HG03457 (cell line): ENCODE measurements around the gene AKAP13.
"Not testable (repeated sequence)": the region's sequence is repeated elsewhere in the genome, so short reads cannot be mapped to it uniquely, and the experiment has no call there.

Experiments
- ATAC-seq: cut with Tn5 transposase; IDR thresholded peaks from one replicate; pipeline ENCODE4 v1.9.1; 2021; ENCODE audit warnings: moderate number of reproducible peaks; ENCODE audit not compliant: unreplicated experiment

The AKAP13 gene

DNA sequence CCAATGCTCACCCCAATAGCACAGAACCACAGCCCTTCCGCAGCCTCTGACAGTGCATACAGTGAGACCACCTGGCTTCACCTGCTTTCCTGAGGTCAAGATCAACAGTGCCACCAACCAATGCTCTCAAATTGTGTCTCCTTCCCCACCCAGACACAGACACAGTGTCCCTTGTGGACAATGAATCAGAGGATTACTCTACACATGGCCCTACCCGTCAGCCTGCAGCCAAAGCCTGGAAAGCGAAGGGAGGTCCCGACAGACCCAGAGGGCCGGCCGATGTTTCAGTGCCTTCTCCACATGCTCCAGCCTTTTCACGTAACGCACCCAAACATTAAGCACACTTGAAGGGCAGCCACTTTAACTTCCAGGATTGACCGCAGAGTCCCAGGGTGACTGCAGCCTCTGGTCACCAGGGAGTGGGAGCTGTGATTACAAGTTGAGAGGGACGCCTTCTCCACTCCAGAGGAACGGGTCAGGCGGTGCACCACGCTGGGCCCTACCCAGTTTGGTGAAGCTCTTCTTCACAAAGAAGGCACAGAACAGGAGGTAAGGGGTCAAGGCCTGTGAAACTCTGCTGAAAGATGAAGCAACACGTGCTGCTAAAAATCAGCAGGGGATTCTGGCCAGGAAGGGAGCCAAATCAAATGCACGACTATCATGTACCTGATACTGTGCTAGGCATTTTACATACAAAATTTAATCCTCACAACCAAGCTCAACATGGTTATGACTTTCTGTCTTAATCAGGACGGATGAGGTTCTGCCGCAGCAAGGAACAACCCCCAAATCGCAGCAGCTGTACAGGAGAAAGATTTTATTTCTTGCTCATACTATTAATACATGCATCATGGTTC, 397.1 kb downstream of the AKAP13 start:
- no peak for ATAC-seq

DNA sequence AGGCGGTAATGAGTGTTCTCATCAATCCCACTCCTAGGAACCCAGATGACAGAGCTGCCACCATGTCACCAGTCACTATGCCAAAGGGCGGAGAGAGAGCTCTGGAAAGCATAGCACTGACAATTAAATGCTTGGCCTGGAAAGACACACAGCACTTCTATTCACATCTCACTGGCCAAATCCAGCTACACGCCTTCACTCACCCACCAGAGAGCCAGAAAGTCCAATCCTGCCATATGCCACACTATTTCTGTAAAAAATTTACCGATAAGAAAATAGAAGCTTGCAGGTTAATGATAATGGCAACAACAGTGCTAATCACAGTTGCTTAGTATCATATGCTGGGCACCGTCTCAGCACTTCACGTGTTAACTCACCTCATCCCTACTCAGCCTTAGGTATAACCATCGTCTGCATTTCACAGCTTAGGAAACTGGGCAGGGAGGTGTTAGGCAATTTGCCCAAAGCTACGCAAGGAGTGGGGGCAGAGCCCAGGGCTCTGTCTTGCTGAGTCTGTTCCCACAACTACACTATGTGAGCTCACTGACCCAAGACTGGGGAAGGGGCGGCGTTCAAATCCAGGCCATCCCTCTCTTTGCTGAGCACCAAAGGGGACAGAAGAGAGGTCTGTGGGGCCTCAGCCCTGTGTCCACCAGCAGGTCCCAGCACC, 397.8 kb downstream of the AKAP13 start:
- no peak for ATAC-seq

DNA sequence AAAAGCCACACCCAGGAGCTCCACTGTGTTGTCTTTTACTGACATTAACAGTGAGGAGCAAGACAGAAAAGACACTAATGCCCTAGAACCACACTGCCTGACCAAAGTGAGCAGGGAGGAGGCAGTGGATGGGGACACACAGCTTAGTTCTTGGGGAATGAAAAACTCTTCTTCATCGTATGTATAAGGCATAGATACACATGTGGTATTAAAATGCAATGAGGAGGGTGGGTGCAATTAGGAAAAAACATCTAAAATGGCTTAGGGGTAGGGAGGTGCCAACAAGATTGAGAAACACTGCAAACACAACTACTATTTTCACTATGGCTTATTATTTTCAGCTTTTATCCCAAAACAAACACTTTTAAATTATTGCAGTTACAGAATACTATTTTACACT, 398.8 kb downstream of the AKAP13 start:
- ATAC-seq: no peak

DNA sequence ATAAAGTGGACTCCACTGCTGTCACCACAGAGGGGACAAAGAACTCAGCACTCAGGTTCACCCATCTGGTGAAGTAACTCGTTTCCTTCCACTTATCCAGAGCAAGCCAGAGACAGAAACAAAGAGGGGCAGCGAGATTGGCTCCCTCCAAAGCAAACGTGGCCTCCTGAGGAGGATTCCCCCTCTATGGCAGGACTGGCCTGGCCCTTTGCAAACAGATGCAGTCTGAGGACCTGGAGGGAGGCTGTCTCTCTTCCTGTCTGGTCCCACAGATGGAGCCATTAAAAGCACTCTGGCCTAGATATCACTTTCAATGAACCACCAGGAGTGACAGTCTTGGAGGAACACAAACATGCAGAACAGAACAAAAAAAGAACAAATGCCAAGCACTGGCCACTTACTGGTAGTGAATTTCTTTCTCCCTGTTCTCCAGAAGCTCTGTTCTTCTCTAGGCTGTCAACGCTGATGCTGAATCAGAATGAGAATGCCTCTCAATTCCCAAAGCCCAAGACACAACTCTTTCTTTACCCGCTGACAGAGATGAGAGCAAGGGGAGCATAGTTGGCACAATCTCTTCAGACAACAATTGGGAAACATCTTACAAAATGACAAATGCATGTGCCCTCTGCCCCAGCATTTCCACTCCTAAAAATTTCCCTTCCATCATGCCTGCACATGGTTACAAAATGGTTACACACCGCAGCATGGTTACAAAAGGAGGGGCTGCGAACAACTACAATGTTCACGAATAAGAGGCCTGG, 400.0 kb downstream of the AKAP13 start:
- no peak for ATAC-seq

DNA sequence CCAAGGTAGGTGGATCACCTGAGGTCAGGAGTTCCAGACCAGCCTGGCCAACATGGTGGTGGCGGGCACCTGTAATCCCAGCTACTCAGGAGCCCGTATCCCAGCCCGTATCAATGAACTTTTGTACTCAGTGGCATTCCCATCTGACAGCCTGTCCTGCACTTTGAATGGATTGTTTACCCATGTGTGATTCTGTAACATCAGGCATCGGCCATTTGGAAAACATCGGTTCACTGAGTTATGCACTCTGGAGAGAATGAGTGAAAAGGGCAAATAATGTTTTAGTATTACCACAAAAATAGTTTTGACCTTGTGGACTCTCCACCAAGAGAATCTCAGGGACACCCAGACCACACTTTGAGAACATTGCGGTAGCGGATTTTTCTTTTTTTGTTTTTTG, 400.7 kb downstream of the AKAP13 start:
- no peak for ATAC-seq

DNA sequence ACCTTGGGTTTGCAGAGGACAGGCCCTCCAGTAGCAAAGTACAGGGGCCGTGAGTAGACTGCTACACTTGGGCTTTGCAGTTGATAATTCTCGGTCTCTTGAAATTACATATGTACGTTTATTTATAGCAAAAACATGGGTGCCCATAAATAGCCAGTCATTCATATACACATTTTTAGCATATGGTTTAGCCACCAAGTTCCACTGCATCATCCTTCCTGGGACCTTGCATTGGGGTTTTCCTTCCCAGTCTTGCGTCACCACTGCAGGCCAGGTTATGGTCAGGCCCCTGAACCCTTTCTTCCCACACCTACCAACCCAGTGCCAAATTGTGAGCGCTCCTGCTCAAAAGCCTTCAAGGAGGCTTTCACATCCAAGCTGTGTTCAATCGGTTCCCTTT, 401.7 kb downstream of the AKAP13 start:
- no peak for ATAC-seq

DNA sequence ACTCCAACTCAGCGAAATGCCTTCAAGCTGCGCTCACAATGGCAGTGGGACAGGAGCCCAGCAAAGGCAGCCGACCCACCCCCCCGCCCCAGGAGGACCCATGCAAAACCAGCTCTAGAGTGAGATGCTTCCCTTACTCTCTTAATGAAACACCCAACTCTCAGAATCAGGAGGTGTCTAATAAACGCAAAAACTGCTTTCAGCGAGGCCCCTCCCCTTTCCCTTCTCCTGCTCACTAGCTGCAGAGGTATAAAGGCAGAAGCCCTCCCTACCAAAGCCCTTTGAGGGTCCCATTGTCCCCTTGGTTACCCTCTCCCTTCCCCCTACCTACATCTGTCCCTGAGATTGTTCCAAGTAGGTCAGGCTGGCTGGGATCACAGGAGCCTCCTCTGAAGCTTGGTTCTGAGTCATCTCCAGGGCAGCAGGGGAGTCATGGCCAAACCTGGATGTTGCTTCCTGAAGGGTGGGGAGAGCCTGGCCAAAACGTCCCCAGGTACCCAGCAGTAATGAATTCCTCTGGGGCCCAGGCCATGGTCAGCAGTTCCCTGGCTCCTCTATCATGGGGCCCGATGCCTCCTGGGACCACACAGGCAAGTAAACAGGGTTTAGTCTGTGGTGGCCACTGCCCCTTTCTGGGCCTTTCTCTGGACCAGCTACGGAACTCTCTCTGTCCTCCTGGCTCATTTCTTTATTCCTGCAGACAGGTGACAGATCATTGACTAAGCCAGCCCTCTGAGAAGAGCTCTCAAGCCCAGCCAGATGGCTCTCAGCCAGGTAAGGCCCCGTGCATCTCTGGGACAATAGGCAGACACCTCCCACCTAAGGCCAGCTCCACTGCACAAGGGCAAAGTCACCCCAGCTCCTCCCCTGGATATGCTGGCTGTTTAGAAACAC, 405.7 kb downstream of the AKAP13 start:
- no peak for ATAC-seq

DNA sequence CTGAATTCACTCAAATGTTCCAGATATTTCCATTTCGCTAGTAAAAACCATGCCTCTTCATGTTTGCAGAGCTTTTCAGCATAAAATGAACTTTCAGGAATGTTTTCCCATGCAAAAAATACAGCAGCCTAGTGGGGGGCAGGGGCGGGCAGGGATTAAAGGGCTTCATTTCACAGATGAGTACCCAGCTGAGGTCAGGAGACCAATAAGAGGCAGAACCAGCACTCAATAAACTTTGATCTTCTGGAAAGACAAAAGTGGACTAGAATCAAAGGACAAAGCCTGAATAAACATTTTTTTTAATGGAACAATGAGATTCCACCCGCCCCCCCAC, 406.3 kb downstream of the AKAP13 start:
- no peak for ATAC-seq

DNA sequence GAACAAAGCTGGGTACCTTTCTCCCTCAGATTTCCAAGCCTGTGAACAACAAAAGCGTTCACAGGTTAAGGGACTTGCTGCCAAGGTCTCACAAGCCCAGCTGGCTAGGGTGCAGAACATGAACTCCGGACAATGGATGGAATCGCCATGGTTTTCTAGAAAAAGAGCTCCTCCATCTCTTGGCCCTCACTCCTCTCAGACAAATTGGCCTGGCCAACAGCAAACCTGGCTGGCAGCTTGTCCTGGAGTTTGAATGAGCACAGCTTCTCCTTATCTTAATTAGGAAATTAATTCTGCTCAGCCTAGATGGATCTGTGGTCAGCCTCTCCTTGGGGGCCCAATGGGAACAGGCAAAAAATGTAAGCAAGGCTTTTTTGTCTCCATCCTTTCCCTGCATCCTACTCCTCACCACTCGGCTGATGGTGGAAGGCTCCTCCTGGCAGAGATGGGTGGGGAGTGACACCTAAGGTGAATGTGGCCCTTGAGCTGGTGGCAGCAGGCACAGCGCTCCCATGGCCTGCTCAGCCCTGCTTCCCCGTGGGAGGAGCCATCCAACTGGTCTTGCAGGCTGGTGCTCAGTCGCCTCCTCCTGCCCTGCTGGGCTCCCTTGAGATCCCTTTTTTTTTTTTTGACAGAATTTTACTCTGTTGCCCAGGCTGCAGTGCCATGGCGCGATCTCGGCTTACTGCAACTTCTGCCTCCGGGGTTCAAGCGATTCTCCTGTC, 408.5 kb downstream of the AKAP13 start:
- ATAC-seq: no peak

DNA sequence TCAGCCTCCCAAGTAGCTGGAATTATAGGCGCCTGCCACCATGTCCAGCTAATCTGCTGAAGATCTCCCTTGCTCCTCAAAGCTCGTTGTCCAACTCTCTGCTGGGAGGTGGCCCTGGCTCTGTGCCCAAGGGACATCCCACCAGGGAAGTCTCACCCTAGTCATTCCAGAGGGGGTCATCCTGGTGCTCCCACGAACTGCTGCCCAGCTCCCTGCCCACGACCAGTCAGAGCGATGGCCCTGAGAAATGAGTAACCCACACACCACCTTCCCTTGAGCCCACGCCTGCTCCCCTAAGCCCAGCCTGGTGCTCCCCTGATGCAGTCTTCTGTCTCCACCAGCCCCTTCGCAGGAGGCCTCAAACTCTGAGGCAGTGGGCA, 409.1 kb downstream of the AKAP13 start:
- no peak for ATAC-seq

DNA sequence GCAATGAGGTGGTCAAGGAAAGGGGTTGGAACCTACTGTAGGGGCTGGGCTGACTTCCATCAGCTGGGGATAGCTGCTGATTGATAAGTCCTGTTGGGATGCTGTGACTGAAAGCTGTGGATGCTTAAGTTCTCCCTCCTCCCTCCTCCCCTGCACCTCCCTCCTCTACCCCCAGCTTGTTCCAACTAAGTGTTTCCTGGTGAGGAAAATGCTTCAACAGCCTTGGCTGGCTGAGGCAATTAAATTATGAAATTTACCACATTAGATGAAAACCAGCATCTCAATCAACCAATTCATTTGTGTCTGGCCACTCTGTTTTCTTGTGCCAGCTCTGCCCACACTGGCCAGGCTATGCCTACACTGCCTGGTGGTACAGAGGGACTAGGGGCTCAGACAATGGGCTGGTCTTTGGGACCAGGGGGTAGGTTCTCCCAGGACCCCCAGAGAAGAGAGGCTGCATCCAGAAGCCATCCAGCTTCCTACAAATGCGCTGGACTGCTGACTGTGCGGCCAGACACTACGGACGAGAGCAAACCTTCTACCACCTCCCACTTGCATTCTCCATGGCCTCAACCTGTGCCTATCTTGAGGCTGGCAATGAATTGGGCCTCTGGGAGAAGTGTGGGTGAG, 411.8 kb downstream of the AKAP13 start:
- no peak for ATAC-seq

DNA sequence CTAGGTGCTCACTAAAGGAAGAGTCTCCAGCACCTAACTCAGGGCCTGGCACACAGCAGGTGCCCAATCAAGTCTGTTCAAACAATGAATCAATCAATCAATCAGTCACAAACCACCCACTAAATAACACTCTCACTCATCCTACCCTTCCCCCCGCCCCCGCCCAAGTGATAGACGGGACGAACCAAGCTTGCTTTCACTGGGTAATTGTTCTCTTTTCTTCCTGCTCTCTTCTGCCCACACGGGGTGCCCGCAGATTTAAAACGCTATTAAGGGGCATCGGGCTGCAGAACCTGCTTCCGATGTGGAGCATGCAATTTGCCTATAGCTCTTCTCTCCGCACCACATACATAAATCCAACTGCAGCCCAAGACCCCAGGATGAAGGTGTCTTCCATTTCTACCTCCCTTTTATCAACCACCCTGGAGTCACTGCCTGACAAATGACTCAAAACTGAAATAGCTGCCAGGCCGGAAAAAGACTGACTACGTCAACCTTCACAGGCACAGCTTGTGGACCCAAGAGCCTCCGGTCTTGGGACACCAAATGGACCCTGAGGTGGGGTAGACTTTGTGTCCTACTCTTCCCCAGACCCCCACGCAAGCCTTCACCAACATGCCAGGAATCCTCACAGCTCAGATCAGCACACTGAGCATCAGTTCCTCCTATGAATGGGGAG, 412.6 kb downstream of the AKAP13 start:
- ATAC-seq: no peak

DNA sequence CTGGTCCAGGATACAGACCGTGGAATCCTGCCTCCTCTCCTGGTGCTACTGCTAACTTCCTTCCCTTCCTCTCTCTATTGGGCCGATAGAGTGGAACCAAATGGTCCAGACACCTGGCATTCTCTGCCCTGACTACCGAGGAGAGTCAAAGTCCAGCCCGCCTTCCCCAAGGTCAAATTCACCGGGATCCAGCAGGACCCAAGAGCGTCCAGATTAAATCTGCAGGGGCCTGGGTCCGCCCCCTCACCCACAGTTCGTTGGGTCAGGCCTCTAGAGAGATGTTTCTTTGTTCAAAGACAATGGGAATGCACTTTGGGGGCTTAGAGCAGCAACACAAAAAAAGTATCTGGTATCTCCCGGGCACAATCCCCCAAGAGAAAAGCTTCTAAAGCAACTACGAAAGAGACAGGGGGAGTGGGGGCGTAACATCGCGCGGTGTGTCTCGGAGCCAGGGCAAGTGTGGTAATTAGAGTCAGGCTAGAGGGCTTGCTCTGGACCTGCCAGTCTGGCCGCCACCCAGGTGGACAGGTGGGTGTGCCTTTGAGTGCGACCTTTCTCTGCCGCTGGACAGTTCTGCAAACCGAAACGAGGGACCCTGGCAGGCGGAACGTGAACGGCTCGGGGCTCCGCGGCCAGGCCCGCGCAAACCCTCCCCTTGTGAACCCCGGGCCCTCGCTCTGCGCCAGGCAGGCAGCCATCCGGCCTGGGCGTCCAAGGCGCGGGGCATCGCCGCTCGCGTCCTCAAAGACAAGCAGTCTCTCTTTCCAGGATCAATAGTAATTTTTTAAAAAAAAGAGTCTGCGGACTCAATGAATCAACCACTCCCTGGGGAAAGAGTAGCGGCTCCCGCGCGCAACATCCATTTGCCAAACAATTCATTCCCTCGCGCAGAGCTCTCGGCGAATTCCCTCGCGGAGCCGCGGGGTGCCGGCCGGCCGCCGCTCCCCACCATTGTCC, 413.5 kb downstream of the AKAP13 start:
- no peak for ATAC-seq

DNA sequence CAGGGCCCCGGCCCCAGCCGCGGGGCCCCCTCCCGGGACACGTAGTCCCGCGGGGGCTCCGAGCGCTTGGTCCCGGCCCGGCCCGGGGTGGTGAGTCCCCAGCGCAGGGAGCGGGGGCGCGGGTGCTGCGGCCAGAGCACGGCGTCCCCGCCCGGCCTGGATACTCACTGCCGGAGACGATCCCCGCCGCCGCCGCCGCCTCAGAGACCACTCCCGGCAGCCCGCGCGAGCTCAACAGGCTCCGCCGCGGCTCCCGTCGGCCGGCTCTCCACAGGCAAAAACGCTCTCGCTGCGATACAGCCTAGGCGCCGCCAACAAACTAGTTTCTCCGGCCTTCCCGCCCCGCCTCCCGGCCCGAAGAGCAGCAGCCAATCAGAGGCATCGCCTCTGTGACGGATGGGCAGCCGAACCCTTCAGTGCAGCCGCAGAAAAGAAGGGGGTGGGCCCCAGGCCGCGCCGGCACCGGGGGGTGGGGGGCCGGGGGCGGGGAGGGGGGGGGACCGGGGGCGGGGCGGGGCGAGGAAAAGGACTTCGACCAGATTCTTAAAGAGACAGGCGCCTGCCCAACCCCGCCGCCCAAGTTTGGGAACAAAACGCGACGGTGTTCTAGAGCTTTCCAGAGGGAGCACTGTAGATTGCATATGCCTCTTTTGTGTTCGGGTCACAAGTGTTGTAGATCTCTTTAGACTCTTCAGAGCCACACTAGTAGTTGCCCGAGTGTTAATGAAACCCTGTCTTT, 414.4 kb downstream of the AKAP13 start, which contains the start of gene KLHL25:
Gene KLHL25, minus strand, starts transcription at position 328 of the 739 bp plus-strand sequence. CDS start 25,115 bp downstream, outside the sequence.
- ATAC-seq: peak; percentile 97

DNA sequence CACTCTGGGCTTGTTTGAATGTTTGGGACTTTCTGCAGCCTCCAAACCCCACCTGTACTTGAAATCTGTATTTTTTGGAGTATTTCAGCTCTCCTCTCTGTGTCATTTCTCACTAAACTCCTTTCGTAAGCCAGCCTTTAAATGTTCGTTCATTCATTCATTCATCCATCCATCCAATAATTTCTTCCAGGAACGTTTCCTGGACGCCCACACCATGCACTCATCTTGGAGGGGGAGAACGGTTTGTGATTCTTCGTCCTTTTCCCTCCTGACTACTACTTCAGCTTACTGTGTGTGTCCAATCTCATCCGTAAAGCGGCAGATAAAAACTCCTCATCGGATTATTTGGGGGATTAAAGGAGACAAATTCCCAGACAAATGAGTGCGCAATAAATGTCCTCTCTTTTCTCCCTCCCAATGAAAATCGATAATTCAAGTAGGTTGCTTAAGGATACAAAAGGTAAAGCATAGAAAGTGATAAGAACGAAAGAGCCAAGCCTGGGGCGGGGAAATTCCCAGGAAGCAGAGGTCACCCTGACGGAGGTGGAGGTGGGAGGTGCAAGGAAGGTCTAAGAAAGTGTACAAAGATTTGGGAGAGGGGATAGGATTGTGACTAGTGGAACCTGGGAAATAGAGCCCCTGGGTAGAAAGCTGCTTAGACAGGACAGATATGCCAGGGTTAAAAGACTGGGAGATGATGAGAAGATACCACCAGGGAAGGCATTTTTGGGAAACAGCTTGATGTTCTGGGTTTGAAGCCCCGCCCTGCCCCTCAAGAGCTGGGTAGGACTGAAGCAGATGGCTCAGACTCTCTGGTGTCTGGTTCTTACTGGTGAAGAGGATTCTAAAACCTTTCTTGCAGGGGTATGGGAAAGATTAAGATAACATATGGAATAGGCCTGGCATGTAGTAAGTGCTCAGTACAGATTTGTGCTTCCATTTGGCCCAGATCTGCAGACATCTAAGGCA, 415.2 kb downstream of the AKAP13 start:
- no peak for ATAC-seq

DNA sequence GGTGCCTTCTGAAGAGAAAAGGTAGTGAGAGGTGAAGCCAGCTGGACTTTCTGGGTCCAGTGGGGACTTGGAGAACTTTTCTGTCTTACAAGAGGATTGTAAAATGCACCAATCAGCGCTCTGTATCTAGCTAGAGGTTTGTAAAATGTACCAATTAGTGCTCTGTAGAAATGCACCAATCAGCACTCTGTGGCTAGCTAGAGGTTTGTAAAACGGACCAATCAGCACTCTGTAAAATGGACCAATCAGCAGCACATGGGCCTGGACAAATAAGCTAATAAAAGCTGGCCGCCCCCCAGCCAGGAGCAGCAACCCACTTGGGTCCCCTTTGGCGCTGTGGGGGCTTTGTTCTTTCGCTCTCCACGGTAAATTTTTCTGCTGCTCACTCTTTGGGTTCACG, 416.0 kb downstream of the AKAP13 start:
- ATAC-seq: not testable (repeated sequence)
